ENCODE results near the gene CPPED1.

CPPED1 gene

DNA sequence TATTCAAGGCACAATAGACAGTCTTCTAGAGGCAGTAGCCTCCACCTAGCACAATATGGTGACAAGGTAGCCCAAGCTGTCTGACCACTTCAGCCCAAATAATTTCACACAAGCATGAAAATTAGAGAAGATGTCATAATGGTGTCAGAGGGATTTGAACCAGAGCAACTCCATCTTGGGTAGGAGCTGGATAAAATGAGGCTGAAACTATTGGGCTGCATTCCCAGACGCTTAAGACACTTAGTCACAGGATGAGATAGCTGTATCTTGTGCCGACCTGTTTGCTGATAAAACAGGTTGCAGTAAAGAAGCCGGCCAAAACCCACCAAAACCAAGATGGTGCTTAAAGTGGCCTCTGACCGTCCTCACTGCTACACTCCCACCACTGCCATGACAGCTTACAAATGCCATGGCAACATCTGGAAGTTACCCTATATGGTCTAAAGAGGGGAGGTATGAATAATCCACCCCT lies 192.6 kb downstream of the CPPED1 start:
- Histone ChIP-seq H3K79me2 (ENCODE audit: control insufficient read depth, insufficient read depth, low read length, unreplicated experiment) (no peaks in the 10 kb centered on the region), H3K36me3 (ENCODE audit: insufficient read depth, low read length) (no peaks in the 10 kb centered on the region), H3K27ac (ENCODE audit: low read depth, low read length) (no peak overlapping the region), H3K4me3 (ENCODE audit: low read depth, low read length) (no peak overlapping the region), H3K4me1 (ENCODE audit: control insufficient read depth, insufficient read depth, low read length, unreplicated experiment) (peaks cover 4% of the 10 kb centered on the region), H3K27me3 (ENCODE audit: insufficient read depth, low read length) (peaks cover 21% of the 10 kb centered on the region), H2AFZ (ENCODE audit: low read length, unreplicated experiment) (no peak overlapping the region)

DNA sequence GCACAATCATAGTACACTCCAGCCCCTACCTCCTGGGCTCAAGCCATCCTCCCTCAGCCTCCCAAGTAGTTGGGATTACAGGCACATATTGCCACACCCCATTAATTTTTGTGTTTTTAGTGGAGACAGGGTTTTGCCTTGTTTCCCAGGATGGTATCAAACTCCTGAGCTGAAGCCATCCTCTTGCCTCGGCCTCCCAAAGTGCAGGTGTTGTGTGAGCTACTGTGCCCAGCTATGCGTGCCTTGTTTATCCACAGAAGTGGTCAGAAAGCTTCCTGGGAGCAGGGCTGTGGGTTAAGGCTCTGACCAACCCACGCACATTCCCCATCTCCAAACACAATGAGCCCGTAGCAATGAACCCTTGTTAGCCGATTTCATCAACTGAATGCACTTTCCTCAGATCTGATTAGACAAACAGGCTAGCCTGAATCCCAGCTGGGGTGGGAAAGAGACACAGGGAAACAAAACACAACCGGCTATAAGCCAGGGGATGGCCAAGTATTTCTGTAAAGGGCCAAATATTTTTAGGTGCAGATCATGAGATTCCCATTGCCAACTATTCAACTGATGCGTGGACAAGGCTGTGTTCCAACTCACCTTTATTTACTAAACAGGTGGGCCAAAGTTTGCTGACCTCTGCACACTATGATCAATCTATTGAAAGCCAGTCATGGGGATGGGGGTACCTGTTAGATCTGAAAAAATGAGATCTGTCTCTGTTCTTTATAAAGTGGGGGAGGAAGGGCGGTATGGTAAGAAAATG lies 193.6 kb downstream of the CPPED1 start:
- Histone ChIP-seq H3K4me1 (ENCODE audit: control insufficient read depth, insufficient read depth, low read length, unreplicated experiment) (peaks cover 4% of the 10 kb centered on the region), H2AFZ (ENCODE audit: low read length, unreplicated experiment) (no peak overlapping the region), H3K27me3 (ENCODE audit: insufficient read depth, low read length) (peaks cover 21% of the 10 kb centered on the region), H3K27ac (ENCODE audit: low read depth, low read length) (no peak overlapping the region), H3K4me3 (ENCODE audit: low read depth, low read length) (no peak overlapping the region), H3K79me2 (ENCODE audit: control insufficient read depth, insufficient read depth, low read length, unreplicated experiment) (no peaks in the 10 kb centered on the region), H3K36me3 (ENCODE audit: insufficient read depth, low read length) (no peaks in the 10 kb centered on the region)
